Measurements from ENCODE around the gene NAA50.
A peak's percentile ranks its signal among the peaks of the same experiment; 100 is the strongest.

- no peak for TF ChIP-seq NFRKB (IDR thresholded peaks at IDR 0.05)
- TF ChIP-seq TARDBP (IDR thresholded peaks at IDR 0.05), result no peak
- TF ChIP-seq SP1 (IDR thresholded peaks at IDR 0.05), result no peak
- TF ChIP-seq ZNF384 (IDR thresholded peaks at IDR 0.05), result peak; percentile 93
- TF ChIP-seq BHLHE40 (IDR thresholded peaks at IDR 0.05; ENCODE audit: borderline replicate concordance), result no peak
- no peak for TF ChIP-seq HDGF (IDR thresholded peaks at IDR 0.05; ENCODE audit: borderline replicate concordance)
- no peak for TF ChIP-seq LEF1 (IDR thresholded peaks at IDR 0.05; ENCODE audit: borderline replicate concordance)
- TF ChIP-seq FOXM1 (IDR thresholded peaks at IDR 0.05; ENCODE audit: borderline replicate concordance), result no peak
- no peak for TF ChIP-seq ELF4 (IDR thresholded peaks at IDR 0.05)
Measured at GRCh38 chr3:113736548-113737089, 9.4 kb downstream of the NAA50 start.

Data from HEK293T (cell line).